Measurements from ENCODE around the gene EYA4. TPM values are rescaled to one million over a fixed set of nuclear protein-coding genes. Genes with fewer than 3 reads are reported as not detected.

The EYA4 gene
- total RNA-seq, 1 experiment from 2014 or later: not detected

- ChIA-PET CTCF (no interaction called here), POLR2A (no interaction called here)
- in situ Hi-C loops (cut with HindIII; ENCODE audit: low pct_unique_long_range_greater_than_20kb, low sequenced_read_pairs) (no loop called here), intact Hi-C loops (cut with micrococcal nuclease; ENCODE audit: unreplicated experiment) (no loop called here)
- H3K4me1 ChIP-seq (ENCODE audit: control insufficient read depth, insufficient read depth, low read length): no peaks in the 10 kb centered on the region
- TF ChIP-seq, protein P1, sequence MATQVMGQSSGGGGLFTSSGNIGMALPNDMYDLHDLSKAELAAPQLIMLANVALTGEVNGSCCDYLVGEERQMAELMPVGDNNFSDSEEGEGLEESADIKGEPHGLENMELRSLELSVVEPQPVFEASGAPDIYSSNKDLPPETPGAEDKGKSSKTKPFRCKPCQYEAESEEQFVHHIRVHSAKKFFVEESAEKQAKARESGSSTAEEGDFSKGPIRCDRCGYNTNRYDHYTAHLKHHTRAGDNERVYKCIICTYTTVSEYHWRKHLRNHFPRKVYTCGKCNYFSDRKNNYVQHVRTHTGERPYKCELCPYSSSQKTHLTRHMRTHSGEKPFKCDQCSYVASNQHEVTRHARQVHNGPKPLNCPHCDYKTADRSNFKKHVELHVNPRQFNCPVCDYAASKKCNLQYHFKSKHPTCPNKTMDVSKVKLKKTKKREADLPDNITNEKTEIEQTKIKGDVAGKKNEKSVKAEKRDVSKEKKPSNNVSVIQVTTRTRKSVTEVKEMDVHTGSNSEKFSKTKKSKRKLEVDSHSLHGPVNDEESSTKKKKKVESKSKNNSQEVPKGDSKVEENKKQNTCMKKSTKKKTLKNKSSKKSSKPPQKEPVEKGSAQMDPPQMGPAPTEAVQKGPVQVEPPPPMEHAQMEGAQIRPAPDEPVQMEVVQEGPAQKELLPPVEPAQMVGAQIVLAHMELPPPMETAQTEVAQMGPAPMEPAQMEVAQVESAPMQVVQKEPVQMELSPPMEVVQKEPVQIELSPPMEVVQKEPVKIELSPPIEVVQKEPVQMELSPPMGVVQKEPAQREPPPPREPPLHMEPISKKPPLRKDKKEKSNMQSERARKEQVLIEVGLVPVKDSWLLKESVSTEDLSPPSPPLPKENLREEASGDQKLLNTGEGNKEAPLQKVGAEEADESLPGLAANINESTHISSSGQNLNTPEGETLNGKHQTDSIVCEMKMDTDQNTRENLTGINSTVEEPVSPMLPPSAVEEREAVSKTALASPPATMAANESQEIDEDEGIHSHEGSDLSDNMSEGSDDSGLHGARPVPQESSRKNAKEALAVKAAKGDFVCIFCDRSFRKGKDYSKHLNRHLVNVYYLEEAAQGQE (IDR thresholded peaks at IDR 0.05; ENCODE audit: insufficient read depth in 1 of 2, low read depth in 2 of 2, low read length in 1 of 2): no peak
- no peak for TF ChIP-seq SIN3A (IDR thresholded peaks at IDR 0.05; ENCODE audit: borderline replicate concordance, insufficient read depth, low read depth, low read length)
- TF ChIP-seq TCF7L2 (IDR thresholded peaks at IDR 0.05; ENCODE audit: low read depth, low read length): no peak
- no peak for TF ChIP-seq POLR2AphosphoS5 (IDR thresholded peaks at IDR 0.05; ENCODE audit: low read depth, low read length)
- H3K36me3 ChIP-seq (ENCODE audit: control insufficient read depth, insufficient read depth, low read length): no peaks in the 10 kb centered on the region
- no peak for DNase-seq (ENCODE audit: low read depth, low spot score)
- H3K27me3 ChIP-seq (ENCODE audit: control insufficient read depth, insufficient read depth, low read length): peaks cover 6% of the 10 kb centered on the region
- ATAC-seq: peak; percentile 78
- no peaks in the 10 kb centered on the region for H3K9me3 ChIP-seq (ENCODE audit: control insufficient read depth, insufficient read depth, low read depth, low read length)
- no TSS peak for BruUV-seq (replicated peaks)
- H3K27ac ChIP-seq (ENCODE audit: low read length): no peak overlapping the region
- peak overlapping the region; percentile 21 to 40 for H3K4me3 ChIP-seq (ENCODE audit: low read depth in 2 of 2, low read length in 2 of 2)
Observed at GRCh38 chr6:133242637-133243585, 1.8 kb downstream of the EYA4 start.

DNA sequence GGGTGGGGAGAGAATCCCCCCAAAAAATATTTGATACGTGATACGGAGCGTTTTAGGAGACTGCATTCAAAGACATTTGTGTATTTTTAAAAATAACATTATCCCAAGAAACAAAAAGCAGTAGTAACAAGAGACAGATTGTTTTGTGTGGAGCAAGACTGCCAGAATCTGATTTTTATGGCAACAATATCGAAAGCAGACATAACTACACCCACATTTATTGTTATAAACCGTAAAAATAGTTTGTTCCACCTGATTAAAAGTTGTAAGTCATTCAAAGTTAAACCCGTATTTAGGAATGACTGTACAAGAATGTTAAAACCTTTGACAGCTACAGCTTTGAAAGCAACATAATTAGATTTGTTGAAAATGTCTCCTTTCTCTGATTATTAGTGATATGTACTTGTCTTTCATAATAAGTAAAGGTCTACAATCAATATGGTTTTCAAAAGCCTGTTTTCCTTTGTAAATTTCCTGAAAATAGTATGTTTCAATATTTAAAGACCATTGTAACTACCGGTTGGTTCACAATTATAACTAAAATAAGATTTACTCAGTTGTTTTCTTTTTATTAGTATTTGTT, 2.7 kb downstream of the EYA4 start:
- ChIA-PET CTCF (no interaction called here), POLR2A (no interaction called here)
- H3K27me3 ChIP-seq (ENCODE audit: control insufficient read depth, insufficient read depth, low read length): peaks cover 6% of the 10 kb centered on the region
- in situ Hi-C loops (cut with HindIII; ENCODE audit: low pct_unique_long_range_greater_than_20kb, low sequenced_read_pairs): no loop called here
- intact Hi-C loops (cut with micrococcal nuclease; ENCODE audit: unreplicated experiment): no loop called here
- no peaks in the 10 kb centered on the region for H3K4me1 ChIP-seq (ENCODE audit: control insufficient read depth, insufficient read depth, low read length)
- H3K4me3 ChIP-seq (ENCODE audit: low read depth in 2 of 2, low read length in 2 of 2): no peak overlapping the region; a peak in 1 of 4 replicates
- ATAC-seq (no peak), DNase-seq (ENCODE audit: low read depth, low spot score) (no peak)
- no TSS peak for BruUV-seq (replicated peaks)
- H3K36me3 ChIP-seq (ENCODE audit: control insufficient read depth, insufficient read depth, low read length): no peaks in the 10 kb centered on the region
- no peaks in the 10 kb centered on the region for H3K9me3 ChIP-seq (ENCODE audit: control insufficient read depth, insufficient read depth, low read depth, low read length)
- TF ChIP-seq, protein P1 (IDR thresholded peaks at IDR 0.05; ENCODE audit: insufficient read depth in 1 of 2, low read depth in 2 of 2, low read length in 1 of 2): no peak
- TF ChIP-seq, protein P2, sequence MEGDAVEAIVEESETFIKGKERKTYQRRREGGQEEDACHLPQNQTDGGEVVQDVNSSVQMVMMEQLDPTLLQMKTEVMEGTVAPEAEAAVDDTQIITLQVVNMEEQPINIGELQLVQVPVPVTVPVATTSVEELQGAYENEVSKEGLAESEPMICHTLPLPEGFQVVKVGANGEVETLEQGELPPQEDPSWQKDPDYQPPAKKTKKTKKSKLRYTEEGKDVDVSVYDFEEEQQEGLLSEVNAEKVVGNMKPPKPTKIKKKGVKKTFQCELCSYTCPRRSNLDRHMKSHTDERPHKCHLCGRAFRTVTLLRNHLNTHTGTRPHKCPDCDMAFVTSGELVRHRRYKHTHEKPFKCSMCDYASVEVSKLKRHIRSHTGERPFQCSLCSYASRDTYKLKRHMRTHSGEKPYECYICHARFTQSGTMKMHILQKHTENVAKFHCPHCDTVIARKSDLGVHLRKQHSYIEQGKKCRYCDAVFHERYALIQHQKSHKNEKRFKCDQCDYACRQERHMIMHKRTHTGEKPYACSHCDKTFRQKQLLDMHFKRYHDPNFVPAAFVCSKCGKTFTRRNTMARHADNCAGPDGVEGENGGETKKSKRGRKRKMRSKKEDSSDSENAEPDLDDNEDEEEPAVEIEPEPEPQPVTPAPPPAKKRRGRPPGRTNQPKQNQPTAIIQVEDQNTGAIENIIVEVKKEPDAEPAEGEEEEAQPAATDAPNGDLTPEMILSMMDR (IDR thresholded peaks at IDR 0.05): no peak
- TF ChIP-seq SIN3A (IDR thresholded peaks at IDR 0.05; ENCODE audit: borderline replicate concordance, insufficient read depth, low read depth, low read length) (no peak), TCF7L2 (IDR thresholded peaks at IDR 0.05; ENCODE audit: low read depth, low read length) (no peak), POLR2AphosphoS5 (IDR thresholded peaks at IDR 0.05; ENCODE audit: low read depth, low read length) (no peak)
- H3K27ac ChIP-seq (ENCODE audit: low read length): no peak overlapping the region

All from Panc1 (cell line).